GM18505 (cell line): ENCODE results near the gene ARFGEF3.
"Not testable (repeated sequence)": the region's sequence is repeated elsewhere in the genome, so short reads cannot be mapped to it uniquely, and the experiment has no call there.

Experiments
- ATAC-seq: cut with Tn5 transposase; IDR thresholded peaks from one replicate; pipeline ENCODE4 v1.9.1; 2021; ENCODE audit not compliant: unreplicated experiment
- POLR2A ChIP-seq: IDR thresholded peaks from 4 replicates; pipeline ENCODE4 v1.6.1; 2011; ENCODE audit warnings: borderline replicate concordance; ENCODE audit not compliant: insufficient read depth, insufficient read length; ENCODE audit errors: extremely low read depth

The ARFGEF3 gene

GRCh38 chr6:138161338-138162110 is at the start of gene ARFGEF3:
Gene ARFGEF3 (plus strand): TSS chr6:138161939. CDS start chr6:138162087, 148 bp downstream.
- no peak for TF ChIP-seq POLR2A
- peak; percentile 73 for ATAC-seq

- ATAC-seq: no peak
- TF ChIP-seq POLR2A: no peak
Measured at GRCh38 chr6:138113588-138114210, 48.0 kb upstream of the ARFGEF3 start.

GRCh38 chr6:138115201-138115600 is 46.5 kb upstream of the ARFGEF3 start:
- no peak for TF ChIP-seq POLR2A

GRCh38 chr6:138115877-138116660 is 45.7 kb upstream of the ARFGEF3 start:
- TF ChIP-seq POLR2A: no peak
- ATAC-seq: no peak

More at GRCh38 chr6:138115201-138115600, 46.5 kb upstream of the ARFGEF3 start:
- no peak for ATAC-seq

- TF ChIP-seq POLR2A: no peak
- ATAC-seq: no peak
Measured at GRCh38 chr6:138116661-138116999, 45.1 kb upstream of the ARFGEF3 start.

- TF ChIP-seq POLR2A: no peak
- ATAC-seq: no peak
Measured at GRCh38 chr6:138117376-138117914, 44.3 kb upstream of the ARFGEF3 start.

GRCh38 chr6:138119229-138119628 is 42.5 kb upstream of the ARFGEF3 start:
- ATAC-seq: not testable (repeated sequence)

GRCh38 chr6:138119976-138120375 is 41.8 kb upstream of the ARFGEF3 start:
- no peak for ATAC-seq

GRCh38 chr6:138124096-138124495 is 37.6 kb upstream of the ARFGEF3 start:
- ATAC-seq: no peak
- TF ChIP-seq POLR2A: no peak

More at GRCh38 chr6:138119976-138120375, 41.8 kb upstream of the ARFGEF3 start:
- TF ChIP-seq POLR2A: no peak

GRCh38 chr6:138128096-138128495 is 33.6 kb upstream of the ARFGEF3 start:
- ATAC-seq: no peak
- TF ChIP-seq POLR2A: no peak

GRCh38 chr6:138129190-138129589 is 32.5 kb upstream of the ARFGEF3 start:
- no peak for ATAC-seq
- TF ChIP-seq POLR2A: no peak

GRCh38 chr6:138142806-138143205 is 18.9 kb upstream of the ARFGEF3 start:
- no peak for ATAC-seq

GRCh38 chr6:138145402-138145801 is 16.3 kb upstream of the ARFGEF3 start:
- TF ChIP-seq POLR2A: no peak
- peak; percentile 92 for ATAC-seq

More at GRCh38 chr6:138142806-138143205, 18.9 kb upstream of the ARFGEF3 start:
- no peak for TF ChIP-seq POLR2A
